DMS114 treated with DMSO at 0.1 percent for 48 hours (cell line): ENCODE measurements around the gene FLNA.

Experiments used
- DNase-seq: peaks from one replicate; lab custom pipeline; 2025; ENCODE audit not compliant: unreplicated experiment; lab: John Stamatoyannopoulos, UW

The FLNA gene

DNA sequence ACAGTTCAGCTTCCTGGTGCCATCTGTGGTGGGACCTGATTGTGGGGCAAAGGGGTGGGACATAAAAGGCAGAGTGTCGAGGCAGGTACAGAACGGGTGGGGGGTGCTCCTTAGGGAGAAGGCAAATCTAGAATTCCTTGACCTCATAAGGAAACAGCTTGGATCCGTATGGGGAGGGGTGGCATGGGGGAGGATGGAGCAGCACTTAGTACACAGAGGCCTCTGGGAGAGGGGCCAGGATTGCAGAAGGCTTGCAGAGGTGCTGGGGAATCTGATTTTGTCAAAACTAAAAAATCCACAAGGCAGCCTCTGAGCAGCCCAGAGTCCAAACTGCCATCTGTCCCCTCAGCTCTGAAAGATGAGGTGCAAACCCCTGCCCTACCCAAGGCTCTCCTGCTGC is 2.3 kb upstream of the FLNA start:
- DNase-seq, result no peak

DNA sequence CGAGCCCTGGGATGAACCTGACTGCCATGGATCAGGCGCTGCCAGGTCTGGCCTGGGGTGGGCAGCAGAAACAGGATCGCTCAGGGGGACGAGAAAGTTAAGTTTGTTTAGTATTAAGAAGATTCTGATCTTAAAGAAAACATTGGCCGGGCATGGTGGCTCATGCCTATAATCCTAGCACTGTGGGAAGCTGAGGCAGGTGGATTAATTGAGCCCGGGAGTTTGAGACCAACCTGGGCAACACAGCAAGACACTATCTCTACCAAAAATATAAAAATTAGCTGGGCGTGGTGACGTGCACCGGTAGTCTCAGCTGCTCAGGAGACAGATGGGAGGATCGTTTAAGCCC is 696 bp upstream of the FLNA start:
- DNase-seq, result no peak

DNA sequence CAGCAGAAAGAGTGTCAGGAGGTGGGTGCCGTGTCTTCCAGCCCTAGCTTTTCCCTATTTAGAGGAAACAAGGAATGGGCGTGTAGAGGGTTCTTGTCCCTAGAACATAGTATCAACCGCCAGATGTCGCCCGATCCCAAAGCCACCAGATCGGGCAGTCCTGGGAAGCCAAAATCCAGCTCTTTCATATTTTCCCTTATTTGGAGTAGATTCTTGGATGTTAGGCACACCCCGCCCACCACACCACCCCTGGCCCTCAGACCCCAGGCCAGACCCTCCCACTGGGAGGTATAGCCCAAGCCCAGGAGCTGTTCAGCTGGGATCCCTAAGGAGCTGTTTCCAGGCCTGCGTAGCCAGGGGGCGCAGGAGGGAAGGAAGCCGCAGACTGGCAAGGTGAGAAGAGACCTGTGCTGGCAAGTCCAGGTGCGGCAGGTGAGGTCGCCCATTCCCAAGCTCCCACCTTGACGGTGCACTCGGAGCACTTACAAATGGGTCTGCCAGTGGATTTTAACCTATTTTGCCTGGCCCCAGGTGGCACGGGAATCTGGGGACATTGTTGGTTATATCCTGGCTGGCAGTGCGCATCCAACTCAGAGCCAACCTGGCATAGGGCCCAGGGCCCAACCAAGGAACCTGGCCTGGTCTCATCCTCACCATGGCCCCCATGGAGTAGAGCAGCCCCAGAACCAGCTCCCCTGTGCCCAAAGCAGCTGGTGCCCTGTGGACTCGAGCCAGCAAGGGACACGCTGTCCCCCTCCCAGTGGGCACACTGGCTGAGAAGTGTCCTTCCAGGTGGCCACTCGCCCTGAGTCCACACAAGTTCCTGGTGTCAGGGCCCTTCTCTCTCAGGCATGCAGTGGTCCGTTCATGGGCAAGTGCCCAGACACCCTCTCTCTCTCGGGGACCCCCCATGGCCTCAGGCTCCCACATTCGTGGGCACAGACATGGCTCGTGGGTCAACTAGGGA is 811 bp downstream of the FLNA start:
- DNase-seq, result peak; percentile 33

DNA sequence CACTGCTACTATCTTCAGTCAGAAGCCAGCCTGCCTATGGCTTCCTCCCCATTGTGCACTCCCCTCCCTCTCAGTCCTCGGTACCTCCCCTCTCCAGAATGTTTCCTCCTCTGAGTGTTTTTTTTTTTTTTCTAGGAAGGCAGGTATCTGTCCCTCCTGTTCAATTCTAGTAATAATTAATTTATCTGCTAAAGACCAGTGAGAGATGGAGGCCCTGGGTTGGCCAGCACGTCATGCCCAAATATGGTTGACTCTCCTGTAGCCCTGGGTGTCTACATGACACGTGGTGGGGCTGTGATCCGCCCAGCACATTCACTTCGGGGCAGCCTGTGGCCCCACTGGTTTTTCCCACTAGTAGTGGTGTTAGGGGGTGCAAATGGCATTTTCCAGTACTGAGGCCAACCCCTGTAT is 1.8 kb downstream of the FLNA start:
- DNase-seq, result no peak

DNA sequence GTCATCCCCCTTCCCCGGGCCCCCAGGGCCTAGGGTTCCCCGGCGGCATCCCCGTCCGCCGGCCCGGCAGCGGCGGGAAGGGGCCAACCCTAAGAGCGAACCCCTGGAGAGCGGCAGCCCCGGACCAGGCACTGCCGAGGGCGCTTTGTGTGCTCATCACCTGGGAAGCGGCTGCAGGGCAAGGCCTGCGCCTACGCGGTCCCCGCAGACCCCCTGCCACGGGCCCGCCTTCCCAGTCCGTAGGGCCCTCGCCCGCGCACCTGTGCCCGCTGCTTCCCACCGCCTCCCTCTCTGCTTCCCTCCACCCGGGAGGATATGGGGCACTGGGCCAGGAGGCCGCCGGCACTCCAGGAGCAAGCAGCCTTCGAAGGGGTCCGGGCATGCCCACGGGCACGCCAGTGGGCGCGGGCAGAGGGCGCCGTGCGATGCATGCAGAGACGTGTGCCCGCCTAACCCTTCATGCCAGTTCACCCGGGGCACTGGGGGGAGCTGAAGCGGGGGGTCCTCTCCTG is 2.6 kb downstream of the FLNA start:
- DNase-seq, result no peak

DNA sequence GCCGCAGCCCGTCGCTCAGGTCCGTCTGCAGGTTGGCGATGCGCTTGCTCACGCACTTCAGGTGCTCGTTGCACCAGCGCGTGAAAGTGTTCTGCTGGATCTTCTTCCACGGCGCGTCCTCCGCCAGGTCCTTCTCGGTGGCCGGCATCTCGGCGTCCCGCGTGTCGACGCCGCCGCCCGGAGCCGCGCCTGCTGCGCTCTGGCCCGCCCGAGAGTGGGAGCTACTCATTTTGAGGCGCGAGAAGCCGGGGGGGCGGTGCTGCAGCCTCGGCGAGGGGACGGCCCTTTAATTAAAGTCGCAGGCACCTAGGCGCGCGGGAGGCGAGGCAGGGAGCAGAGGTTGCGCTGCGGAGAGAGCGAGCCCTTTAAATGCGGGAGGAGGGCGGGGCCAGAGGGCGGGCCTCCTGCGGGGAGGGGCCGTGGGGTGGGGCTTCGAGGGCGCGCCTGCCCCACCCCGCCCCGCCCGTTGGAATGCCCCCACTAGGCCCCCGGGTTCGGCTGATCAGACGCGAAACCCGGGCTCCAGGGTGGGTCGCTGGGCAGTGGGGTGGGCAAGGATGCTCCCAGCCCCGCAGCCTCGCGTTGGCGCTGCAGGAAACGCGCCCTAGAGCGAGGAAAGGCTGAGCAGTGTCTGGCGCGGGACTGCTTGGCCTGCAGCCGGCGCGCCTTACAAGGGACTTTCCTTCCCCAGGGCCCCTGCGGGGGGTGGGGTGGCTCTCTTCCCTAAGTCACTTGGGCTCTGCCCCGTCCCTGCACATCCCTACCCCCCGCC is 3.2 kb downstream of the FLNA start:
- DNase-seq, result peak; percentile 51

DNA sequence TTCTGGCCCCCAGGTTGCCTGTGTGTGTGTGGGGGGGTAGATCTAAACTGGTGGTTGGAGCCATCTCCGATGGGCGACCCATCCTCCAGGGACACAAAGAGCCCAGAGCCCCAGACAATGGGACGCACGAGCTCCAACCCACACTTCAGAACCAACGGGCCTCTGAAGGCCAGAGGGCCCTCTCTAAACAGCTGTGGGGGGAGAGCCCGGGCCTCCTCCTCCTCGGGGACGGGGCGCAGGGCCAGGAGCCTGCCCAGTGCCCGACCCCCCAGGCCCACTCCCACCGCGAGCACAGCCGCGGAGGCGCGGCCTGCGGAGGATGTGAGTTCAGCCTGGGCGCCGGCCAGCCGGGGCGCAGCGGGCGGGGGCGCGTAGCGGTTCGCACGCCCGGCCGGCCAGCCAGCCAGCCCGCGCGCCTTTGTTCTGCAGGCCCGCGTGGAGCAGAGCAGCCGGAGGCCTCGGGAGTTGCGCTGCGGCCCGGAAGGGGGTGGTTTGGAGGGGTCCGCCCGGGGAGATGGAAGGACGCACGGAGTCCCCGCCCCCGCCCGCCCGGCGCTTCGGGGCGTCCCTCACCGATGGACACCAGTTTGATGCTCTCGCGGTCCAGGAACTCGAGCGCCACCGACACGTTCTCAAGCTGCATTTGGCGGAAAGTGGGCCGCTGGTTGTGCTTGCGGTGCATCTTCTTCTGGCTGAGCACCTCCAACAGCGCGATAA is 4.0 kb downstream of the FLNA start:
- DNase-seq, result no peak

DNA sequence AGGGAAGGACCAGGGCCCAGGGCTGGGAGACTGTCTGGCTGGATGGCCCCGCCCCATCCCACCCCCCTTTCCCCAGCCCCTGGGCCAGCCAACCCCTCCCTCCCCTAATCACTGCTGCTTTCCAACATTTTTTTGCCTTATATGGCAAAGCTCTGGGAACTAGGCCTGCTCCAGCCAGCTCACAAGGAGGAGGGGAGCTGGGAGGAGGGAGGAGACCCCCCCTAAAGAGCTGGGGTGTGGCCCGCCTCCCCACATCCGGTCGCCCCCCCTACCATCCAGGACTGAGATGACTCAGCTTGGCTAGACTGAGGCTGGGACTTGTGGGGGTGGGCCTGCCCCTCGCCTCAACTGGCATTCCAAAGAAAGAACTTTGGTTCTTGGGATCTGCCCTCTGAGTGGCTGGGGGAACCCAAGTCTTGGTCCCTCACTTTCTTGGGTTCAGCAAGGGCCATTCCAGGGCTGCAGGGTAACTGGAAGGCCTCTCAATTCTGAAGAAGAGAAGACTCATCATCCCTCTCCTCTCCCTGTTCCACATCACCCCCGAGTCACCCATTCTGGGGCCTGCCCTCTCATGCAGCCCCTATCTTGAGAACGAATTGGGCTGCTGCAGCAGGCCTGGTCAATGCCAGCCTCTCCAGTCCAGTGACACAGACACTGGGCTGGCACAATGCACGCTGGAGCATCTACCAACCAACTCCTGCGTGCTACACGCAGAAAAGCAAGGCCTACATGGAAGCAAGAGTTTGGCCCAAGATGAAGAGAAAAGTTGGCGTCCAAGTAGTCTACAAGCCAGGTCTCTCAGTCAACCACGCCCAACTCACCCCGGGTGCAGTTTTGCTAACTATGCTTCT is 4.8 kb downstream of the FLNA start:
- no peak for DNase-seq

DNA sequence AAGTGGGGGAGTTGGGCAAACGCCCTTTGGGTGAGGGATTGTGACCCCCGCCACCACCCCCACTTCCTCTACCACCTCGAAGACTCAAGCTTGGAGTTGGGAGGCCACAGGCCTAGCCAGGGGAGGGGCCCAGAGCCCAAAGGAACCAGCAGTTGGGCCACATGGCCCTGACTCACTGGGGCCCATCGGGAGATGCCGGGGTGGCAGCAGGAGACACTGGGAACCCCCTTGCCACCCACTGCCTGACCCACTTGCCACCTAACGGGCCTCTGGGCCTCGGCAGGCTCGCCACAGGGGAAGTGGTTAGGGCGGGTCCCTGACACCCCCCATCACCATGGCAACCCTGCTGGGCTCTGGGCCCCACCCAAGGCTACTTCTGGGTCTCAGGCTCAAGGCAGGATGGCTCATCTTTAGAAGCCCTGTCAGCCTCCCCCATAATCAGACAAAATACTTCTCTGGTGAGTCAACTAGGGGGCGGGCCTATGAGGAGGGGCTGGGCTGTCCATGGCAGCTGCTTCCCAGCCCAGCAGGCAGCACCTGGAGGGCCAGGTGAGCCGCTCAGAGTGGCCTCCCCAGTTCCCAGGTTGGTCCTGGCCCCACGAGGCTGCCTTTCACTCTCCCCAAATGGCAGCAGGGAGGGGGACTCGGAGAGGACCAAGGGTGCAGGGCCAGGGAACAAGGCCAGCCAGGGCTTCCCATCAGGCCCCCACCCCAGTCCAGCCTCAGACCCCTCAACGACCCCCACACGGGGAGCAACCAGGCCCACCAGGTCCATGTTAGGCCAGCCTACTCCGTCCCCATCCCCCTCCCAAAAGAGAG is 5.6 kb downstream of the FLNA start:
- DNase-seq, result no peak

DNA sequence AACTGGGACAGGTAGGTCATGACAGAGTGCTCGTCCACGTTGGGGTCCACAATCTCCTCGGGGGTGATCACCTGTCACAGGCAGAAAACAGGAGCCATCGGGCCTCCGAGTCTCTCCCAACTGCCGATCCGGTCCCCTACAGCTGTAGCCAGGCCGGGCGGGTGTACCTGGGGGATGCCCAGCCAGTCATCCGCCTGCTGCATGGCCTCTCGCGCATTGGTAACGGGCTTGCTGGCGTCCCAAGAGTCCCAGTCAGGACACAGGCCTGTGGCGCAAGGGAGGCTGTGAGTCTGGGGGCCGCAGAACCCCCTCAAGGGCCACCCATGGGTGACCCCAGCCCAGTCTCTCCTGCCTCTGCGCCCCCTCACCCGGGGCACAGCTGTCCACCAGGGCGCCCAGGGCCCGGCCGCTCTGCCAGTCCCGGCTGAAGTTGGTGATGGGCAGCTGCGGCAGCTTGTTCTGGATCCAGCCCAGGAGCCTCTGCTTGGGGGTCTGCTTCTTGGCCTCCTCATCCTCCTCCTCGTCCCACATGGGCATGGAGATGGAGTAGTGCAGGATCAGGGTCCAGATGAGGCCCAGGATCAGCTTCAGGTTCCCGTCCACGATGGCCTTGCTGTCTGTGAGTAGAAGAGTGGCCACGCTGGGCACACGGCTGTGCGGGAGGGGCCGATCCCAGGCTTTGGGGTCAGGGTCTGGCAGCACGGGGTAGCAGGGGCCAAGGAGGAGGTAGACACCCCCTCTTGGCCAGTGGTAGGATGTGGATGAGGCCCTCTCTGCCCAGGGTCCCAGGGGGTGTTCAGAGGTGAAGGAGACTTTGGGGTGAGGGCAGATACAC is 6.7 kb downstream of the FLNA start:
- no peak for DNase-seq

DNA sequence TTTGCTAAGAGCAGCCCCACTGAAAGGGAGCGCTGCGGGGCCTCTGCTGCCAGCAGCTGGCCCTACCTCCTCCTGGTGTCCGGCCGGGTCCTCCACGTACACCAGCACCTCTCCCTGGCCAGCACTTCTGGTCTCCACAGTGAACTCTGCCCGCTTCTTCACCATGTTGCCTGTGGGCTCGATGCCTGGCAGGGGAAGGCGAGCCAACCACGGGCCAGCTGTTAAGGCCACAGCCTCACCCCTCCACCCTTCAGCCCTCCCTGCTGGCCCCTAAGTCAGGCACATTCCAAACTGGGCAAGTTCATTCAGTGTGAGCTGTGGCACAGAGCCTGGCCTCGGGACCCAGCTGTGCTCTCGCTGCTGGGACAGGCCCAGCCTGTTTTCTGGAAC is 7.8 kb downstream of the FLNA start:
- DNase-seq, result no peak

DNA sequence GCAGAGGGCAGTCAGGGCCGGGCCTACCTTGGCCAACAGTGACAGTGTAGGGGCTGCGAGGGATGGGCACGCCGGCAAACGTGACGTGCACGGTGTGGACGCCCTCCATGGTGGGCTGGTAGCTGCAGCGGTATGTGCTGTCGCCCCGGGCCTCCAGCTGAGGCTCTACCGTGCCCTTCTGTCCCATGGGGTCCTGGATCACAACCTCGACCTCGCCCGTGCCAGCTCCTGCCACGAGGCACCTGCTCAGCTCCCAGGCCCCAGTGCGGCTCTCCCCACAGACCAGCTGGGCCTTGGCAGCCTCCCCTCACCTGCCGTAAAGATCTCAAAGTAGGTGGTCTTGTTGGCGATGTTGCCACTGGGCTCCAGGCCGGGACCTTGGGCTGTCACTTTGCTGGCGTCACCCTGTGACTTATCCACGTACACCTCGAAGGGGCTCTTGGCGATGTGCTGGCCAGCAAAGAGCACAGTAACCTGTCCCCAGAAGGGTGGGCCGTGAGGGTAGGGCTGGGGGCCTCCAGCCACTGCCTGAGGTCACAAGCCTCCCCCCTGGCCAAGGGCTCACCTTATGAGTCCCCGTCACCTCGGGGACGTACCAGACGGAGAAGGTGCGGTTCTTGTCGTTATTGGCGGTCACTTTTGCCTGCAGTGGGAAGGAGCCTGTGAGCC is 8.3 kb downstream of the FLNA start:
- DNase-seq, result no peak

DNA sequence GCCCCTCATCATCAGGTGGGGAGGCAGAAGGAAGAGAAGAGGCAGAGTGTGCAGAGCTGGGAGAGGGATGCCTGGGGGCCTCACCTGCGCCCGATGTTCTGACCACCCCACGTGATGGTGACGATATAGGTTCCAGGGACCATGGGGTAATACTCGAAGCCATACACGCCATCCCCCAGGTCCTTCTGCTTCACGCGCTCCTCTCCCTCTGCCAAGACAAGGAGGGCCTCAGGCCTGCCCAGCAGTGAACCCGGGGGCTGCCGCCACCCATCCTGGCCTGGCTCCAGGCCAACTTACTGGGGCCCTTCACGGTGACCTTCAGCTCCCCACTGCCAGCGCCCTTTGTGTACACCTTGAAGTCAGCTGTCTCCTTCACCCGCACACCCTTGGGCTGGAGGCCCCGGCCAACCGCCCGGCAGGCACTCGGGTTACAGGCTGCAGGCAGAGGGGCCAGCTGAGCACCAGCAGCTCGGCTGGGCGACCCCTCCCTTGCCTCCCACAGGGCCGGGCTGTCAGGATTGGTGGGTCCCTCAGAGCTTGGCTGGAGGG is 9.3 kb downstream of the FLNA start:
- no peak for DNase-seq

DNA sequence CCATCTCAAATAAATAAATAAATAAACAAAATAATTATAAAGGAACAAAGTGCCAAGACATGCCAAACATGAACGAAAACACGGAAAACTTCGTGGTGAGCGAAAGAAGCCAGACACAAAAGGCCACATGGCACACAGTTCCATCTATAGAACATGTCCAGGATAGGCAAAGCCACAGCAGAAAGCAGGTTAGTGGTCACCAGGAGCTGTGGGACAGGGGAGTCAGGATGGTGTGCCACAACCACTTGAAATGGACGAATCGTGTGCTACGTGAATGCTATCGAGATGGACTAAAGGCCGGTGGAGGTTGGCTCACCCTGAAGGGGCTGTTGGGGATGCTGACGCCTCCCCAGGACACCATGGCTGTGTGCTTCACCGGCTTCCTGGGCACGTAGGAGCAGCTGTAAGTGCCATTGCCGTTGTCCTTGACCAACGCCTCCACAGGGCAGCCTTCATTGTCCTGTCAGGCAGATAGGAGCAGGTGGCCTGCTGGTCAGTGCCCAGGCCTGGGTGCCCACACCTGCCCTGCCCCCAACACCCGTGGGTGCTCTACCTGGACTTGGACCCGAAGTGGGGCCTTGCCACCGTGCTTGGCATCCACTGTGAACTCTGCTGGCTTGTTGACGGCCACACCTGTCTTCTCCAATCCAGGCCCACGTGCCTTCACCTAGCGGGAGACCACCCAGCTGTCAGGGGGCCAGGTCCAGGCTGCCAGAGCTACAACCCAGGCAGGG is 10.6 kb downstream of the FLNA start:
- DNase-seq, result no peak

DNA sequence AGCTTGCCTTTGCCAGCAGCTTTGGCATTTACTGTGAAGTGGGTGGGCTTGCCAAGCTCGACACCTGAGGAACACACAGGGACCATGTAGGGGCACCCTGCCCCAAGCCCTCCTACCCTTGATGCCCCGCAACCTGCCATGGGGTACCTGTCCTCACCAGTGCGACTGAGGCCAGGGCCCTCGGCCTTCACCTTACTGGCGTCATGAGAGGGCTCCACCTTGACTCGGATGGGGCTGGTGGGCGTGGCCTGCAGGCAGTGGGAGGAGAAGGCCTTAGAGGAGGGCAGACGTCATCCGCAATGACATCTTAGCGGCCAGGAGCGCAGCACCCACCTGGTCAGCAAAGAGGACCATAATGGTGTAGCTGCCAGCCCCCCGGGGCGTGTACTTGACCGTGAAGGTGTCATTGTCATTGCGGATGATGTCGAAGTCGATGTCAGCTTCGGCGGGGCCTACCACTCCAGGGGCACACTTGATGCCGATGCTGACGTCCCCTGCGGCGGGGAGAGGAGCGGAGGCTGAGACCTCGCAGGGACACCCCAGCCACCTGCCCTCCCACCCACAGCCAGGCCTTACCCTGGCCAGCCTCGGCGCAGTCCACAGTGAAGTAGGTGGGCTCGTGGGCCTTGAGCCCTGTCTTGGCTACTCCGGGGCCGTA is 12.2 kb downstream of the FLNA start:
- DNase-seq, result no peak

DNA sequence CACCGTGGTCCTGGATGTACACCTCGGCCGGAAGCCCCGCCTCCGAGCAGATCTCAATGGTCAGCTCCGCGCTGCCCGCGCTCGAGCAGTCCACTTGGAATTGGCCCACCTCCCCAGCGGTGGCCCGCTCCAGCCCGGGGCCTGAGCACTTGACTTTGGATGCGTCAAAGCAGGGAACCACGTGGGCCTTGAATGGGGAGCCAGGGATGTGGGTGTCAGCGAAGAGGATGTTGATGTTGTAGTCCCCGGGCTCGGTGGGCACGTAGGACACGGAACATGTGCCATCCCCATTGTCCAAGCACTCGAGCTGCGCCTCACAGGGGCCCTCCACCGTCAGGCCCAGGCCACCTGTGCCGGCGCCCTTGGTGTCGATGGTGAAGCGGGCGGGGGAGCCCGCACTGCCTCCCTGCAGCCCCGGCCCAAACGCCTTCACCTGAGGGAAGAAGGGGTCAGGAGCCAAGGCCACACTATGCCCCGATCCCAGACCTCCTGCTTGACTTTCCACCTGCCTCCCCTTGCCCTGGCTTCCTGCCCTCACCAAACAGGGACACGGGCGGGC is 14.2 kb downstream of the FLNA start:
- no peak for DNase-seq
